ENCODE data around the gene TSEN2.

DNA sequence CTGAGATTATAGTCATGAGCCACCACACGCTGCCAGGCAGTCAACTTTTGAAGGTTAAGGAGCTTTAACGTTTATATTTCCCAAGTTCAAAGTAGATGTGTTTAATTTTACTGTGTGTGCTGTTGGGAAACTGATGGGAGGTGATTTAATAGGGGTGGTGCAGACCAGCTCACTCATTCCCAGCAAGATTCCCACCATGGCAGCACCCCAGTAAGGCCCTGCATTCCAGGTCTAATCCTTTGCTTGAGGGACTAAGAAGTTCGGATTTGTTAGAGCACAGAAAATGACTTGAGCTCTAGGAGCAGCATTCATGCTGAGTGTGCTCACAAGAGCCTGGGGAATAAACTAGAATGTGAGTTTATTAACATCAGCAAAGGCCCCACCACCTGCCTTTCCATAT is 25.2 kb downstream of the TSEN2 start:
- TF ChIP-seq, protein P1, sequence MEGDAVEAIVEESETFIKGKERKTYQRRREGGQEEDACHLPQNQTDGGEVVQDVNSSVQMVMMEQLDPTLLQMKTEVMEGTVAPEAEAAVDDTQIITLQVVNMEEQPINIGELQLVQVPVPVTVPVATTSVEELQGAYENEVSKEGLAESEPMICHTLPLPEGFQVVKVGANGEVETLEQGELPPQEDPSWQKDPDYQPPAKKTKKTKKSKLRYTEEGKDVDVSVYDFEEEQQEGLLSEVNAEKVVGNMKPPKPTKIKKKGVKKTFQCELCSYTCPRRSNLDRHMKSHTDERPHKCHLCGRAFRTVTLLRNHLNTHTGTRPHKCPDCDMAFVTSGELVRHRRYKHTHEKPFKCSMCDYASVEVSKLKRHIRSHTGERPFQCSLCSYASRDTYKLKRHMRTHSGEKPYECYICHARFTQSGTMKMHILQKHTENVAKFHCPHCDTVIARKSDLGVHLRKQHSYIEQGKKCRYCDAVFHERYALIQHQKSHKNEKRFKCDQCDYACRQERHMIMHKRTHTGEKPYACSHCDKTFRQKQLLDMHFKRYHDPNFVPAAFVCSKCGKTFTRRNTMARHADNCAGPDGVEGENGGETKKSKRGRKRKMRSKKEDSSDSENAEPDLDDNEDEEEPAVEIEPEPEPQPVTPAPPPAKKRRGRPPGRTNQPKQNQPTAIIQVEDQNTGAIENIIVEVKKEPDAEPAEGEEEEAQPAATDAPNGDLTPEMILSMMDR (IDR thresholded peaks at IDR 0.05) = no peak
- TF ChIP-seq POLR2A (IDR thresholded peaks at IDR 0.05) = no peak
